ENCODE data around the gene CCDC30. TPM values are rescaled to one million over a fixed set of nuclear protein-coding genes. Genes with fewer than 3 reads are reported as not detected.
"Not testable (repeated sequence)": the region's sequence is repeated elsewhere in the genome, so short reads cannot be mapped to it uniquely, and the experiment has no call there.

Gene CCDC30
- total and polyA plus RNA-seq, 2 experiments from 2014 or later = 2.6 to 12.9 TPM

DNA sequence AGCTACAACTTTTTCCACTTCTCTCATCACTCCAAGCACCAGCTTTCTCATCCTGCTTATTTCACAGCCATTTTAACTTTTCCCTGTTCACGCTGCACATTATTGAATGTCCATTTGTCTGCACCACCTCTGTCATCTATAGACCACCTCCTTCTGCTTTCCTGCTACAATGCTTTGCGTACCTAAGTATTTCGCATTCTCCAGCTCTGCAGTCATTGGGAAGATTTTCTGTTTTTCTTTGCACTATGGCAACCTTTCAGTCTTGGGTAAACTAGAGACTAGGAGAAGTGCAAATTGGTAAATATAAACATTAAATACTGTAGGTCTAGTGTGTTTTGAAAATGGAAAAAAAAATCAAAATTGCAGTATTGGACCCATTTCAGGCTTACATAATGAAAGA is 835 bp downstream of the CCDC30 start:
- 84% methylated on average over 3 of the region's 3 CpGs for WGBS (ENCODE audit: low lambda C conversion rate, missing lambda C conversion rate)
- Histone ChIP-seq H3K4me1 (ENCODE audit: insufficient read depth) (peaks cover 18% of the 10 kb centered on the region), H3K27me3 (no peaks in the 10 kb centered on the region), H3K79me2 (no peaks in the 10 kb centered on the region), H3K27ac (peak overlapping the region; percentile 32), H4K20me1 (ENCODE audit: insufficient read depth, poor library complexity, severe bottlenecking) (no peaks in the 10 kb centered on the region), H2AFZ (peak overlapping the region; percentile 58), H3K4me3 (peak overlapping the region; percentile 46), H3K4me2 (peak overlapping the region; percentile 81), H3K9me2 (replicated peaks; ENCODE audit: insufficient read depth) (no peaks in the 10 kb centered on the region), H3K9me3 (ENCODE audit: low read depth) (no peaks in the 10 kb centered on the region), H3K36me3 (replicated peaks; ENCODE audit: insufficient read depth, low read depth) (no peaks in the 10 kb centered on the region)
- TF ChIP-seq, protein P1, sequence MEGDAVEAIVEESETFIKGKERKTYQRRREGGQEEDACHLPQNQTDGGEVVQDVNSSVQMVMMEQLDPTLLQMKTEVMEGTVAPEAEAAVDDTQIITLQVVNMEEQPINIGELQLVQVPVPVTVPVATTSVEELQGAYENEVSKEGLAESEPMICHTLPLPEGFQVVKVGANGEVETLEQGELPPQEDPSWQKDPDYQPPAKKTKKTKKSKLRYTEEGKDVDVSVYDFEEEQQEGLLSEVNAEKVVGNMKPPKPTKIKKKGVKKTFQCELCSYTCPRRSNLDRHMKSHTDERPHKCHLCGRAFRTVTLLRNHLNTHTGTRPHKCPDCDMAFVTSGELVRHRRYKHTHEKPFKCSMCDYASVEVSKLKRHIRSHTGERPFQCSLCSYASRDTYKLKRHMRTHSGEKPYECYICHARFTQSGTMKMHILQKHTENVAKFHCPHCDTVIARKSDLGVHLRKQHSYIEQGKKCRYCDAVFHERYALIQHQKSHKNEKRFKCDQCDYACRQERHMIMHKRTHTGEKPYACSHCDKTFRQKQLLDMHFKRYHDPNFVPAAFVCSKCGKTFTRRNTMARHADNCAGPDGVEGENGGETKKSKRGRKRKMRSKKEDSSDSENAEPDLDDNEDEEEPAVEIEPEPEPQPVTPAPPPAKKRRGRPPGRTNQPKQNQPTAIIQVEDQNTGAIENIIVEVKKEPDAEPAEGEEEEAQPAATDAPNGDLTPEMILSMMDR (IDR thresholded peaks at IDR 0.05; ENCODE audit: poor library complexity) = no peak
- TF ChIP-seq EZH2phosphoT487 (IDR thresholded peaks at IDR 0.05; ENCODE audit: low read depth, severe bottlenecking, unreplicated experiment) (no peak), EZH2 (IDR thresholded peaks at IDR 0.05; ENCODE audit: borderline replicate concordance) (no peak)
- no peak for DNase-seq (ENCODE audit: low spot score)

DNA sequence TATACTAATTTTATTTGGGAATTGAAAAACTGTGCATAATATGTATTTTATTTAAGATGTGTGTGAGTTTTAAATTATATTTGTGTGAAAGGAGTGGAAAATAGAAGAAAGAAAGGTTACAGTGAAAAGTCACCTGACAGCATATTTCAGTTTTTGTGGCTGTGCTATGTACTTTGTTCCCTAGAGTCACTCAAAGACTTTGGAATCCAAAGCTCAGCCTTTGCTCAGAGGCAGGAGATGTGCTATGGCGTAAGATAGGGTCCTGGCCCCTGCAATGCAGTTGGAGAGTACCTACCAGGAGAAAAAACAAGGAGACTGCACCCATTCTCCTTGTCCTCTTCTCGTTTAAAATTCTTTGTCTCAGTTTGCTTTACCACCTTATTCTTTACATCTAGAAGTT is 2.9 kb downstream of the CCDC30 start:
- TF ChIP-seq EZH2 (IDR thresholded peaks at IDR 0.05; ENCODE audit: borderline replicate concordance) (no peak), EZH2phosphoT487 (IDR thresholded peaks at IDR 0.05; ENCODE audit: low read depth, severe bottlenecking, unreplicated experiment) (no peak)
- TF ChIP-seq, protein P1 (IDR thresholded peaks at IDR 0.05; ENCODE audit: poor library complexity) = no peak
- no peaks in the 10 kb centered on the region for H3K79me2 ChIP-seq
- peak overlapping the region; percentile 30 for H3K4me2 ChIP-seq
- H3K4me1 ChIP-seq (ENCODE audit: insufficient read depth) = peaks cover 18% of the 10 kb centered on the region
- H3K9me2 ChIP-seq (replicated peaks; ENCODE audit: insufficient read depth) = no peaks in the 10 kb centered on the region
- H2AFZ ChIP-seq = no peak overlapping the region
- no peaks in the 10 kb centered on the region for H4K20me1 ChIP-seq (ENCODE audit: insufficient read depth, poor library complexity, severe bottlenecking)
- DNase-seq (ENCODE audit: low spot score) = peak; percentile 44
- 75% methylated on average over 2 of the region's 2 CpGs for WGBS (ENCODE audit: low lambda C conversion rate, missing lambda C conversion rate)
- peak overlapping the region; percentile 73 for H3K27ac ChIP-seq
- no peaks in the 10 kb centered on the region for H3K36me3 ChIP-seq (replicated peaks; ENCODE audit: insufficient read depth, low read depth)
- H3K4me3 ChIP-seq = no peak overlapping the region
- H3K27me3 ChIP-seq = no peaks in the 10 kb centered on the region
- no peaks in the 10 kb centered on the region for H3K9me3 ChIP-seq (ENCODE audit: low read depth)

DNA sequence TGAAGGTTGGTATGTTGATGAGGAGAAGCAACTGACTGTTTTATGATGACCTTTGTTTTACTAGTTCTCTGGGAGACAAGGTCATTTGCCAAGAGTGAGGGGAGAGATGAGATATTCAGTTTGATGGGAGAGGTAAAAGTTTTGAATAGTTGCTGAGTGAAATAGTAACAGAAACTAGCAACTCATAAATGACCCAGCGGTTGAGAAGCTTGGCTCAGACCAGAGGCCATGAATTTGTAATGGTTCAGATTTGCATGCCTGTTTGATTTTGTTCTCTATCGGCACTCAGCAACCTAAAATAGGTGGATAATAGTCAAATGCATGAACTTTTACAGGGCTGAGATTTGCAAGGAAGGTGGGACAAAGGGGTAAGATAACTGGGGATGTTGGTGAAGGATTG is 6.6 kb downstream of the CCDC30 start:
- WGBS (ENCODE audit: low lambda C conversion rate, missing lambda C conversion rate) = 95% methylated on average over 2 of the region's 2 CpGs
- DNase-seq (ENCODE audit: low spot score) = no peak
- H3K9me3 ChIP-seq (ENCODE audit: low read depth) = no peaks in the 10 kb centered on the region
- TF ChIP-seq EZH2 (IDR thresholded peaks at IDR 0.05; ENCODE audit: borderline replicate concordance) (no peak), EZH2phosphoT487 (IDR thresholded peaks at IDR 0.05; ENCODE audit: low read depth, severe bottlenecking, unreplicated experiment) (no peak)
- TF ChIP-seq, protein P1 (IDR thresholded peaks at IDR 0.05; ENCODE audit: poor library complexity) = no peak
- peaks cover 4% of the 10 kb centered on the region for H3K4me1 ChIP-seq (ENCODE audit: insufficient read depth)
- H2AFZ ChIP-seq = no peak overlapping the region
- no peaks in the 10 kb centered on the region for H3K27me3 ChIP-seq
- no peak overlapping the region for H3K4me2 ChIP-seq
- no peaks in the 10 kb centered on the region for H3K36me3 ChIP-seq (replicated peaks; ENCODE audit: insufficient read depth, low read depth)
- no peaks in the 10 kb centered on the region for H3K9me2 ChIP-seq (replicated peaks; ENCODE audit: insufficient read depth)
- no peaks in the 10 kb centered on the region for H4K20me1 ChIP-seq (ENCODE audit: insufficient read depth, poor library complexity, severe bottlenecking)
- no peak overlapping the region for H3K4me3 ChIP-seq
- H3K27ac ChIP-seq = no peak overlapping the region
- H3K79me2 ChIP-seq = no peaks in the 10 kb centered on the region

DNA sequence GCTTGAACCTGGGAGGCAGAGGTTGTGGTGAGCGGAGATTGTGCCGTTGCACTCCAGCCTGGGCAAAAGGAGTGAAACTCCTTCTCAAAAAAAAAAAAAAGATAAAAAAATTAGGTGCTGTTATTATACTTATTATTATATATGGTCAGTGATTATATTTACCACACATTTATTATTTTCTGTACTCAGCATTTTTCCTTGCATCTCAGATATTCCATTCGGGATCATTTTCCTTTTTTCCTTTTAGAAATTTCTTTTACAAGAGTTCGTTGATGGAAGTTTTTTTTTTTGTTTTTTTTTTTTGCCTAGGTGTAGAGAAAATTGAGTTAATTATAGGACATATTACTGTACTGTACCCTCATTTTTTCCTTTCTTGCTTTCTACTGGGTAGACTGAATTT is 13.5 kb downstream of the CCDC30 start:
- no peaks in the 10 kb centered on the region for H3K36me3 ChIP-seq (replicated peaks; ENCODE audit: insufficient read depth, low read depth)

DNA sequence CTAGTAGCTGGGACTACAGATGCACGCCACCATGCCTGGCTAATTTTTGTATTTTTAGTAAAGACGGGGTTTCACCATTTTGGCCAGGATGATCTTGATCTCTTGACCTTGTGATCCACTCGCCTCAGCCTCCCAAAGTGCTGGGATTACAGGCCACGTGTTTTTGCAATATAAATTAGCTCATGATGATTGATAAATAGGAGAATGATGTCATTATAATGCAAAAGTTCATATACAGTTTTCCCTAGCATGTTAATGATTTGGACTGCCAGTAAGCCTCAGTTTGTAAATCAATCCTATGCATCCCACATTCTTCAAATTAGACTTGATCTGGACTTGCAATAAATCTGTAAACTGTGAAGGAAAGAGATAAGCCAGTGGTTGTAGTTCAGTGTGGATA is 14.3 kb downstream of the CCDC30 start:
- H3K9me2 ChIP-seq (replicated peaks; ENCODE audit: insufficient read depth); H3K27me3 ChIP-seq; H3K9me3 ChIP-seq (ENCODE audit: low read depth); H2AFZ ChIP-seq; H3K36me3 ChIP-seq (replicated peaks; ENCODE audit: insufficient read depth, low read depth); H3K27ac ChIP-seq; H3K4me1 ChIP-seq (ENCODE audit: insufficient read depth); H3K4me2 ChIP-seq; H3K79me2 ChIP-seq; DNase-seq (ENCODE audit: low spot score); H4K20me1 ChIP-seq (ENCODE audit: insufficient read depth, poor library complexity, severe bottlenecking); H3K4me3 ChIP-seq: not testable (repeated sequence)
- WGBS (ENCODE audit: low lambda C conversion rate, missing lambda C conversion rate) = 89% methylated on average over 4 of the region's 4 CpGs

More for the DNA sequence above, 13.5 kb downstream of the CCDC30 start:
- H4K20me1 ChIP-seq (ENCODE audit: insufficient read depth, poor library complexity, severe bottlenecking) = no peaks in the 10 kb centered on the region
- H3K27ac ChIP-seq = no peak overlapping the region
- TF ChIP-seq EZH2 (IDR thresholded peaks at IDR 0.05; ENCODE audit: borderline replicate concordance) (no peak), EZH2phosphoT487 (IDR thresholded peaks at IDR 0.05; ENCODE audit: low read depth, severe bottlenecking, unreplicated experiment) (no peak)
- TF ChIP-seq, protein P1 (IDR thresholded peaks at IDR 0.05; ENCODE audit: poor library complexity) = no peak
- H3K9me3 ChIP-seq (ENCODE audit: low read depth) = no peaks in the 10 kb centered on the region
- H3K79me2 ChIP-seq = no peaks in the 10 kb centered on the region
- DNase-seq (ENCODE audit: low spot score) = no peak
- H3K9me2 ChIP-seq (replicated peaks; ENCODE audit: insufficient read depth) = no peaks in the 10 kb centered on the region
- 97% methylated on average over 4 of the region's 4 CpGs for WGBS (ENCODE audit: low lambda C conversion rate, missing lambda C conversion rate)
- H2AFZ ChIP-seq = no peak overlapping the region
- H3K4me3 ChIP-seq = no peak overlapping the region
- no peaks in the 10 kb centered on the region for H3K4me1 ChIP-seq (ENCODE audit: insufficient read depth)
- no peaks in the 10 kb centered on the region for H3K27me3 ChIP-seq
- no peak overlapping the region for H3K4me2 ChIP-seq

Data from hepatocyte (in vitro differentiated cells).